Stromal cell of bone marrow (primary cell): ENCODE results near the gene ABCC8.
A peak's percentile ranks its signal among the peaks of the same experiment; 100 is the strongest.

ENCODE experiments used
- DNase-seq: peaks from one replicate; pipeline ENCODE4 v3.0.0-alpha.2; 2012; ENCODE audit warnings: low read depth

Gene ABCC8

DNA sequence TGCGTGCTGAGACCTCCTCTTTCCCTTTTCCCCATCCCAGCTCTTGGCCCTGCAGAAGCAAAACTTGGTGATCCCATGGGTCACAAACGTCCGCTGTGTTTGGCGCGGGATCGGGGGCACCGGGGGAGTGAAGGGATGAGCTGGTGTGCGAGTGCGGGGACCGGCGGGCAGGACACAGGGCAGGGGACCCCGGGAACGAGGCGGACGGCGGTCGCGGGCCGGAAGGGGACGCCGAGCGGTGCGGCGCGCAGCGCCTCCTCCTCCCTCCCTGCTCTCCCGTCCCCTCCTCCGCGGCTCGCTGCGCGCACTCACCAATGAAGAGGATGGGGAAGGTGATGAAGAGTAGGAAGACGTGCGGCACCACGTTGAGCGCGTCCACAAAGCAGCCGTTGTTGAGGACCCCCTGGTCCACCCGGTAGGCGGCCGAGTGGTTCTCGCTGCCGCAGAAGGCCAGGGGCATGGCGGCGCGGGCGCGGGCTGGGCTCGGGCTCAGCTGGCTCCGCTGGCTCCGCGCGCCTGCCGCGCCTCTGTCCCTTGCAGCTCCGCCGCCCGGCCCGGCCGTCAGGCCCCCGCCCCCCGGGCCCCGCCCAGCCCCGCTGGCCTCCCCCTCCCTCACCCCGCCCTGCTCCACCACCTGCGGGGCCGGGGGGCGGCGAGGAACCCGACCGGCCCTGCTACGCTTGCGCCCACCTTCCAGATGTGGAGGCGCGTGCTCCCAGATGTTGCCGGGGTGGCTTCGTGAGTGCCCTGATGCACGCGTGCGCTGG is at the start of gene ABCC8:
ABCC8 (minus strand) TSS at position 529 of the 767 bp plus-strand sequence; CDS start at position 460, 69 bp downstream.
- DNase-seq: no peak

GRCh38 chr11:17526326-17526725 is 49.7 kb upstream of the ABCC8 start:
- DNase-seq: no peak

DNA sequence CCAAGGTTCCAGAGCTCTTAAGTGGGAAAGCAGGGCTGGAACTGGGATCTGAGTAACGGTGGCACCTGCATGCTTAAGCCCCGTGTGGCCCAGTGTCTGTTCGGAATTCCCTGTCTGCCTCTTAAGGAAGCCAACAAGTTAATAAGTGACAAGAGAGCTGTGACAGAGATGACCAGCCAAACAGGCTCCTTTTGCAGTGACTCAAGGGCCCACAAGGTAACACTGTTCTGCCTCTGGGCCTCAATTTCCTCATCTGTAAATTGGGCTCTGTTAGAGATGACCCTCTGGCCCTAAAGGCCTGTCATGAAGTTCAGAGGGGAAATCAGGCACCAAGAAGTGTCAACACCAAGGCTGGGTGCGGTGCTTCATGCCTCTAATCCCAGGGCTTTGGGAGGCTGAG is 48.9 kb upstream of the ABCC8 start:
- no peak for DNase-seq

DNA sequence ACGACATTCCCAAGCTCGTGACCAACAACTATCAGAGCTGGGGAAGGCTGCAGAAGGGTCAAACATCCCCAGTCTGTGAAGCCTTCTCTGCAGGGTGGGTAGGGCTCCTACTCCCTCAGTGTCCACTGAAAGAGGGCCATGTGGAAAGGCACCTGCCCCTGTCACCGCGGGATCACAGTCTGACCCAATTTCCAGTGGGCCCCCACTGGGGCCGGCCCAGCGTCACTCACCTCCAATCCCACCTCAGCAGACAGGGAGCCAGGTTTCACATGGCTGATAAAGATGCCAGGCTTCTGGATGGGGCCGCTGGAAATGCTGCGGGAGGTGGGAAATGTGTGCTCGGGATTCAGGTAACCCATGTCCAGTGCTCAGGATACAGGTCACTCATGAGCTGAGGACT is 47.6 kb upstream of the ABCC8 start:
- DNase-seq: no peak

- no peak for DNase-seq
Measured at GRCh38 chr11:17522655-17523054, 46.0 kb upstream of the ABCC8 start.

DNA sequence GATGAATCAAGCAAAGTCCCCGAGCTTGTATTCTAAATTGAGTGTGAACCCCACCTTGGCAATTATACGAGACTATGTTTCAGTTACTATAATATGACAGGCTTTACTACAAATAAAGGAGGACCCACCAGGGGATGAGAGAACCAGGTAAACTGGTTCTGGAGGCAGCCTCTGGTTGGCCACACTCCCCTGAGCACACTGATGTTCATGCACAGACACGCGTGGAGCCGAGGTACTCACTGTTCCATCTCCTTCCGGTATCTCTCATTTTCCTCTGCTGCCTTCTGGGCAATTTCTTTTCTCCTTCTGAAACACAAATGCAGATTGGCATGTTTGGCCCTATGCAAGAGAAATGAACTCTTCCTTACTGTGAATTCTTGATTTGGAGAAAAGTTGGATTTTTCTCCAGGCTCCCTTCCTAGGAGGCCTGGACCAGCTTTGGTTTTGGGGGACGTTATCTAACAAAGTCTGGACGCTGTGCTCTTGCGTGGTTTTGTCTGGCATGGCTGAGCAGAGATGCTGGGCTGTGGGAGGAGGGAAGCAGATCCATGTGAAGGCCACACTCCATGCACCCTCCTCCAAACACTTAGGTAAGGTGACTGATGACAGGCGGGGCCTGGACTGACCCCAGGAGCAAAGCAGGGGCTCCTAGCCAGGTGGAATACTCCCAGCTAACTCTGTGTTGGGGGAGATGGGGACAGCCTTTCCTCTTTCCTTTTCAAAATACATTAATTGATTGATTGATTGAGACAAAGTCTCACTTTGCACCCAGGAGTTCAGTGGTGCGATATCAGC is 44.7 kb upstream of the ABCC8 start:
- DNase-seq: no peak

GRCh38 chr11:17519061-17519885 is 42.6 kb upstream of the ABCC8 start:
- DNase-seq: no peak

- no peak for DNase-seq
Measured at GRCh38 chr11:17518366-17518765, 41.7 kb upstream of the ABCC8 start.

GRCh38 chr11:17517186-17517585 is 40.5 kb upstream of the ABCC8 start:
- DNase-seq: no peak

DNA sequence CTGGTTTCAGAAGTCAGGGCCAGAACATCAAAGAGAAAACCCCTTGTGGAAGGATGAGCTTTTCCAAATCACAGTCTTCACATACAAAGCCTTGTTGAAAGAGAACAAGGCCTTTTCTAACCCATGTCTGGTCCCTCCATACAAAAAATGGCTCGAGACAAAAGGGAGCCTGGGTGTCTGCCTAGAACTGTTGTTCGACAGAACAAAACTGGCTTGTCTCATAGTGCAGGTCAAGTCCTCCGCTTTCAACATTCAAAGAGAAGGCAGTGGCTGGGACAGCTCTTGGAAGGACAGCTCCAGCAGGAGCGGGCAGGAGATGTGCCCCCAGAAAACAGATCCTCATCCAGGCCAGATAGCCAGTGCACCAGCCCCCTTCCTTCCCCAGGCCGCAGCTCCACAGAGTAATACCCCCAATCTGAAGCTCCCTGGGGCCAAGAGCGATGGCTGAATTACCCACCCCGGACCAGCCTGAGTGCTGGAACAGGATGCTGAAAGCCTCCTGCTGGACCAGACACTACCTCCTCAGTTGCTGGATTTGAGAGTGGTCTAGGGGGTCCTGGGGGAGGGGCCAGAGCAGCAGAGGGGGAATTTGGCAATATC is 40.0 kb upstream of the ABCC8 start:
- DNase-seq: no peak

DNA sequence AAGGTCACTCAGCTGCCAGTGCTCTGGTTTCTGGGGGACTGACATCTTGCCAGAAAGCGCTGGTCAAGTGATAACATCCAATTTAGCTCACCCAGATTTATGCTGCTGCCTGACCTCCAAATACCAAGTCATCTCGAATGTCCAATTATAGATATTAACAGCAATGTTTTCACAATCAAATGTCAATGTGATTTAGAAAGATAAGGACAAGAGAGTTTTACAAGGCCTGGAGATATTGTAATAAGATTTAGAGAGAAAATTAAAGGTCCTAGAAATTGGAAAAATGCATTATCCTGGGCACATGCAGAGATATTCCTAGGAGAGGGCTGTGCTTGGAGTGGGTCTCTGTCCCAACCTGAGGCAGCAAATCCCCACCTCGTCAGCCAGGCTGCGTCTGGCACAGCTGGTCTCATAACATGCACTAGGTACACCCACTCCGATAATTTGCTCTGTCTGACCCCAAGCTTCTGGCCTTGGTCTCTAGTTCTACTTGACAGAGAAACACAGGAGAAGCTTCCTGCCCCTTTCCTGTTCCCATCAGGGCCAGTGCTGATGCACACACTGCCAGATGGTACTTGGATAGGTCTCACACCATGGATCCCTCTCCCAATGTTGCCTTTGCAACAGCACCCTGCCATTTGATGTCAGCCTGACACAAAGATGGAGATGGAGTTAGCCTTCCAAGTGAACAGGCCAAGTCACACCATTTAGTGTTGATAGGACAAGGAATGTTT is 39.0 kb upstream of the ABCC8 start:
- DNase-seq: no peak

GRCh38 chr11:17514476-17514875 is 37.8 kb upstream of the ABCC8 start:
- no peak for DNase-seq

DNA sequence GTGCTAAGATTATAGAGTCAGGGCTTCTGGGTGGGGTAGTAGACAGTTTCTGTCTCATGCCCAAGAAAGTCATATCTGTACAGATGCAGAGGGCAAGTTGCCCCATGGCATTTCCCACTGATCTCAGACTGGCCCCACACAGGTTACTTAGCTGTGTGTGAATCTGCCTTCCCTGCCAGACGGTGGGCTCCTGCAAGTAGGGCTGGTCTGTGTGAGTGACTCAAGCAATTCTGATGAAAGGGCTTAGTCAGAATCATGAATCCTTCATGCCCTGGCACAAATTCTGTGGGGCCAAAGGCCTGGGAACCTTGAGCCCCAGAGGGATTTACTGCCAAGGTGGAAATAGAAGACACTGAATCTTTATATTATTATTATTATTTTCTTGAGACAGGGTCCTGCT is 37.2 kb upstream of the ABCC8 start:
- no peak for DNase-seq

DNA sequence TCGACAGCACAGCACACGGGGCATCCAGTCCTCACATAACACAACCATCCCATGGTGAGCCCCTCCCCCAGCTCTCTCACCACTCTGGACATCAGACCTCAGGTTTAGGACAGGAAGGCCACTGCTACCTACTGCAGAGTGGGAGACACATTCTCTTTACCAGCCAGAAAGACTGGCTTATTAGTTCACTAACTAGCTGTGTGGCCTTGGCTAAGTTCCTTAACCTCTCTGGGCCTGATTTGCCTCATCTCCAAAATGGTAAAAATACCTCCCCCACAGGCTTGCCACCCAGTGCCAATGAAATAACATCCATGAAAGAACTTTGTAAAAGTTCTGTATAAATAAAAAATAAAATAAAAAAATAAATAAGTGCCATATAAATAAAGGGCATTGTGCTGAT is 35.5 kb upstream of the ABCC8 start:
- no peak for DNase-seq

DNA sequence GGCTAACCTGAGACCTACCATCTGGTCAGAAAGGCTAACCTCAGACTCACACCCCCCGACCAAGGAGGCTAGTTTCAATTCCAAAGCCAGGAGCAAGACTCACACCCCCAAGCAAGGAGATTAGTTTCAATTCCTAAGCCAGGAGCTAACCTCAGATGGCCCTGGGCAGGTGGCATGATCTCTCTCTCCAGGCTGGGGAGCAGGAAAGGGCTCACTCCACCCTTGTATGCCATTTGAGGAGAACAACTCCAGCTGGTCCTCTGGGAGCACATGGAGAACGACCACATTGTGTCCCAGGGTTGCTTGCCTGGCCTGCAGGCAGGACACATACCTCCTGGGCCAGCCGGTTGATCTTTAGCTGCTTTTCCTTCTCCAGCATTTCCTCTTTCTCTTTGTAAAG is 34.9 kb upstream of the ABCC8 start:
- no peak for DNase-seq

- DNase-seq: no peak
Measured at GRCh38 chr11:17510507-17511206, 34.0 kb upstream of the ABCC8 start.

DNA sequence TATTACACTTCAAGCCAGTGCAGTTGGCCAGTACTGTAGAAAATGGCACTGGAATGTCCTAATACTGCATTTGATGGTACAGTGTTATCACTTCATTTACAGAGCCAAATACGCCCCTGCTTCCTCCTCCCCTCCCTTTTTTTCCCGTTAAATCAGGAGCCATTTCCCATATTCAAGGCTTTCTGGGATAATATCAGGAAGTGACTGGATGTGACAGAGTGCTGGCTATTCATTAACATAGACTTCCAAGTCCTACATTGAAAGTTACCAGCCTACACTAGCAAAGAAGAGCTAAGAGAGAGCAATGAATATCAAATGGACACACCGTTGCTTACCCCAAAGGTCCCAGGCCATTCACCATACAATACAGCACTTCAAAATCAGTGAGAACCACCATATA is 32.1 kb upstream of the ABCC8 start:
- DNase-seq: no peak

- DNase-seq: peak; percentile 10
Measured at GRCh38 chr11:17508306-17508705, 31.7 kb upstream of the ABCC8 start.

DNA sequence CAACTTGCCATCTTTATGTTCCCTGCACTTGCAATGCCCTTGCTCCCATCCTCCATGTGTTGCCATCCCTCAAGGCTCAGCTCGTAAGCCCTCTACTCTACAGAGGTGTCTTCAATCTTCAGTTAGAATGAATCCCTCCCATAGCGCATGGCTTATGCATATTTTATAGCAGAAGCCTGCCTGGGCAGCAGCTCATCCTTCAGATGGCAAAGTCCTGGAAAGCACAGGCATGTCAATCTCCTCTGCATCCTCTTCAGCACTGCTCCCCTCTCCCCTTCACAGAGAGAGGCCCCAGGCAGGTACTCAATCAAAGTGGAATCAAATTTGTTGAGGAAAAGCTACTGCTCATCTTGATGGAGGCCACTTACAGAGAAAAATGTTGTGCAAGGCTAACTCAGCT is 31.1 kb upstream of the ABCC8 start:
- no peak for DNase-seq

- no peak for DNase-seq
Measured at GRCh38 chr11:17506942-17507341, 30.3 kb upstream of the ABCC8 start.

DNA sequence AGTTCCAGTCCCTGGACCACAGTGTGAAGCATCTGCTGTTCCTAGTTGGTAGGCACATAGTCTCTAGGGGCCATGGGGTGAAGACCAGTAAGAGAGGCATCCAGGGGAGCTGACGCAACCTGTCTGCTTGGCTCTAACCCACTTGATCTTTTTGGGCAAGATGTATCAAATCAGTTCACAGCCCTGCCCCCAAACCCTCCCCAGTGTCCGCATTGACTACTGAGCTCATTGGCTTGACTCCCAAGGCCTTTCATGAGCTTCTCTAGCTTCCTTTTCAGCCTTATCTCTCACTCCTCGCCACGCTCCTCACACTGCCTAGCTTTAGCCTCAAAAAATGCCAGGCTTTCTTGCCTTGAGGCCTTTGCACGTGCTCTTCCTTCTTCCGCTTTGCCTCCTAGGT is 29.7 kb upstream of the ABCC8 start:
- DNase-seq: no peak
